Measurements from ENCODE around the gene FEN1. TPM values are rescaled to one million over a fixed set of nuclear protein-coding genes. Genes with fewer than 3 reads are reported as not detected.

FEN1 gene
- total and polyA plus RNA-seq, 2 experiments from 2014 or later = 15.4 to 21.0 TPM

GRCh38 chr11:61780581-61781162, 12.0 kb upstream of the FEN1 start:
- Histone ChIP-seq H3K36me3 (replicated peaks; ENCODE audit: insufficient read depth, low read depth) (no peaks in the 10 kb centered on the region), H3K9me2 (replicated peaks; ENCODE audit: insufficient read depth) (no peaks in the 10 kb centered on the region), H3K9me3 (ENCODE audit: low read depth) (no peaks in the 10 kb centered on the region), H3K79me2 (no peaks in the 10 kb centered on the region), H3K4me3 (no peak overlapping the region), H3K4me1 (ENCODE audit: insufficient read depth) (no peaks in the 10 kb centered on the region), H3K27me3 (no peaks in the 10 kb centered on the region), H3K4me2 (no peak overlapping the region), H3K27ac (no peak overlapping the region), H2AFZ (no peak overlapping the region), H4K20me1 (ENCODE audit: insufficient read depth, poor library complexity, severe bottlenecking) (no peaks in the 10 kb centered on the region)
- TF ChIP-seq EZH2 (IDR thresholded peaks at IDR 0.05; ENCODE audit: borderline replicate concordance) (no peak), CTCF (IDR thresholded peaks at IDR 0.05; ENCODE audit: poor library complexity) (no peak), EZH2phosphoT487 (IDR thresholded peaks at IDR 0.05; ENCODE audit: low read depth, severe bottlenecking, unreplicated experiment) (no peak)
- DNase-seq (ENCODE audit: low spot score) = no peak
- WGBS (ENCODE audit: low lambda C conversion rate, missing lambda C conversion rate) = 97% methylated on average over 6 of the region's 9 CpGs

GRCh38 chr11:61781585-61781984, 11.1 kb upstream of the FEN1 start:
- Histone ChIP-seq H3K79me2 (no peaks in the 10 kb centered on the region), H3K27me3 (no peaks in the 10 kb centered on the region), H3K9me3 (ENCODE audit: low read depth) (no peaks in the 10 kb centered on the region), H3K36me3 (replicated peaks; ENCODE audit: insufficient read depth, low read depth) (no peaks in the 10 kb centered on the region), H3K4me3 (no peak overlapping the region), H2AFZ (no peak overlapping the region), H4K20me1 (ENCODE audit: insufficient read depth, poor library complexity, severe bottlenecking) (no peaks in the 10 kb centered on the region), H3K4me2 (no peak overlapping the region), H3K9me2 (replicated peaks; ENCODE audit: insufficient read depth) (no peaks in the 10 kb centered on the region), H3K27ac (no peak overlapping the region), H3K4me1 (ENCODE audit: insufficient read depth) (no peaks in the 10 kb centered on the region)
- WGBS (ENCODE audit: low lambda C conversion rate, missing lambda C conversion rate) = 94% methylated on average over 5 of the region's 5 CpGs
- TF ChIP-seq EZH2 (IDR thresholded peaks at IDR 0.05; ENCODE audit: borderline replicate concordance) (no peak), CTCF (IDR thresholded peaks at IDR 0.05; ENCODE audit: poor library complexity) (no peak), EZH2phosphoT487 (IDR thresholded peaks at IDR 0.05; ENCODE audit: low read depth, severe bottlenecking, unreplicated experiment) (no peak)
- no peak for DNase-seq (ENCODE audit: low spot score)

- WGBS (ENCODE audit: low lambda C conversion rate, missing lambda C conversion rate) = 86% methylated on average over 3 of the region's 3 CpGs
- Histone ChIP-seq H3K27ac (no peak overlapping the region), H3K9me3 (ENCODE audit: low read depth) (no peaks in the 10 kb centered on the region), H4K20me1 (ENCODE audit: insufficient read depth, poor library complexity, severe bottlenecking) (no peaks in the 10 kb centered on the region), H3K4me2 (no peak overlapping the region), H3K4me3 (no peak overlapping the region), H3K27me3 (no peaks in the 10 kb centered on the region), H3K9me2 (replicated peaks; ENCODE audit: insufficient read depth) (no peaks in the 10 kb centered on the region), H3K4me1 (ENCODE audit: insufficient read depth) (no peaks in the 10 kb centered on the region), H3K36me3 (replicated peaks; ENCODE audit: insufficient read depth, low read depth) (no peaks in the 10 kb centered on the region), H2AFZ (no peak overlapping the region), H3K79me2 (no peaks in the 10 kb centered on the region)
- DNase-seq (ENCODE audit: low spot score) = no peak
- TF ChIP-seq CTCF (IDR thresholded peaks at IDR 0.05; ENCODE audit: poor library complexity) (no peak), EZH2 (IDR thresholded peaks at IDR 0.05; ENCODE audit: borderline replicate concordance) (no peak), EZH2phosphoT487 (IDR thresholded peaks at IDR 0.05; ENCODE audit: low read depth, severe bottlenecking, unreplicated experiment) (no peak)
Measured at GRCh38 chr11:61782299-61782698, 10.4 kb upstream of the FEN1 start.
